Caki2 (cell line): ENCODE measurements around the gene NDUFA11. TPM values are rescaled to one million over a fixed set of nuclear protein-coding genes. Genes with fewer than 3 reads are reported as not detected.

ENCODE experiments used
- DNase-seq: peaks from one replicate; pipeline ENCODE4 v3.0.0-alpha.2; 2015; ENCODE audit warnings: low read depth
- in situ Hi-C: cut with HindIII; loops from 2 replicates; pipeline ENCODE4 v1.10.0; 2016; ENCODE audit warnings: low sequenced_read_pairs, low pct_unique_long_range_greater_than_20kb, mixed read lengths
- total RNA-seq: library from RNA; depleted of rRNA; stranded (reverse); fragments of >200 nt; shearing (Covaris generic); gene quantifications from 2 replicates; pipeline ENCODE4 v1.2.3, GENCODE V29; 2014; ENCODE audit warnings: low replicate concordance

NDUFA11 gene
- total RNA-seq, 1 experiment from 2014 or later: 190 TPM

DNA sequence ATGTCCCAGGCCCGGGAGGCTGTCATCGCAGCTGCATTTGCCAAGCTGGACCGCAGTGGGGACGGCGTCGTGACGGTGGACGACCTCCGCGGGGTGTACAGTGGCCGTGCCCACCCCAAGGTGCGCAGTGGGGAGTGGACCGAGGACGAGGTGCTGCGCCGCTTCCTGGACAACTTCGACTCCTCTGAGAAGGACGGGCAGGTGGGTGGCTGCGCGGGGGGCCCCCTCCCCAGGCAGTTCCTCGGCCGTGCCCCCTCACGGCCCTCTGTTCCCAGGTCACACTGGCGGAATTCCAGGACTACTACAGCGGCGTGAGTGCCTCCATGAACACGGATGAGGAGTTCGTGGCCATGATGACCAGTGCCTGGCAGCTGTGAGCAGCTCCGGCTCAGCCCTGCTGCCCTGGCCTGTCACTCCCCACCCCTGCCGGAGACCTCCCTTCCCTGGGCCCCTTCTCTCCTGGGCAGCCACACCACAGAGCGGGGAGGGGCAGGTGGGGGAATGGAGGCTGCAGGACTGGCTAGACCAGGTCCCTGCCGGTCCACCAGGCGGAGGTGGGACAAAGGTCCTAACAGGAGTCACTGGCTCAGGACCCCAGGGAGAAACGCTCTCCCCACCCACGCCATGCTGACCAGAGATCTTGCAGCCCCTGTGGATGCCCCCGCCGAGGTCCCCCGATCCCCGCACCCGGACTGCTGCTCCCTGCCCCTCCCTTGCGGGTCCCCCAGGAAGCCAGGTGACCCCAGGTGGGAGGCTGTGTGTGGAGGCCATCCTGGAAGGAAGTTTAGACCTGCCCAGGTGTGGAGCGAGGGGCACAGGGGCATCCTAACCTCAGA lies 11.6 kb upstream of the NDUFA11 start:
- in situ Hi-C loops: no loop called here
- DNase-seq: no peak

DNA sequence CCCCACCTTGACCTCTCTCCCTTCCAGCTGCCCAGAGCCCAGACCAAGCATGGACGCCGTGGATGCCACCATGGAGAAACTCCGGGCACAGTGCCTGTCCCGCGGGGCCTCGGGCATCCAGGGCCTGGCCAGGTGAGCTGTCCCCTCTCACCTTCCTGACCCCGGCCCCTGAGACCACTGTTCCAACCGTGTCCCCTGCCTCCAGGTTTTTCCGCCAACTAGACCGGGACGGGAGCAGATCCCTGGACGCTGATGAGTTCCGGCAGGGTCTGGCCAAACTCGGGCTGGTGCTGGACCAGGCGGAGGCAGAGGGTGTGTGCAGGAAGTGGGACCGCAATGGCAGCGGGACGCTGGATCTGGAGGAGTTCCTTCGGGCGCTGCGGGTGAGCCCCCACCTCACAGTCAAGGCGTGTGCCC lies 10.8 kb upstream of the NDUFA11 start:
- no peak for DNase-seq

DNA sequence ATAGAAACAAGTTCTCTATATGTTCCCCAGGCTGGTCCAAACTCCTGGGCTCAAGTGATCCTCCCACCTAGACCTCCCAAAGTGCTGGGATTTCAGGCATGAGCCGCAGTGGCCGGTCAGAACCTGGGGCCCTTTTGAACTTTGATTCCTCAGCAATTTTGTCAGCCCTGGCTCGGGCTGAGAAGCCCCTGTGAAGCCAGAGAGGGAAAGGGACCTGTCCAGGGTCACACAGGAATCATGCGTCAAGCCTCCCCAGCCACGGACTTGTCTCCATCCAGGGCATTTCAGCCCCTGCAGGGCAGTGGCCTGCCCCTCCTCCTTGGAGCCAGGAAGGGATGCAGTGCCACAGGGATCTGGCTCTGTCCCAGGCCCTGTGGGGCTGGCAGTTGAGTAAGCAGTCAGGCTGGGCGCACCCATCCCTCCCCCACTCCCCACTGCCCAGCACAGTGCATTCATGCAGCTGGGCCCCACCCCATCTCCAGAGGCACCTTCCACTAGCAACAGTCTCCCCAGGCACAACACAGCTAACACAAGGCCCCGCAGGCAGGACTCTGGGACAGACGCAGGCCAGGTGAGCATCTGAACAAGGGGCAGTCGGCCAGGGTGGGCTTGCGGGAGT lies 10.3 kb upstream of the NDUFA11 start, which contains the start of gene CAPS:
Gene CAPS (plus strand): TSS at position 516 of the 619 bp plus-strand sequence. CDS start 153 bp downstream, outside the sequence.
- peak; percentile 57 for DNase-seq
- in situ Hi-C loops: no loop called here

More for the DNA sequence above, 10.8 kb upstream of the NDUFA11 start:
- in situ Hi-C loops: no loop called here

DNA sequence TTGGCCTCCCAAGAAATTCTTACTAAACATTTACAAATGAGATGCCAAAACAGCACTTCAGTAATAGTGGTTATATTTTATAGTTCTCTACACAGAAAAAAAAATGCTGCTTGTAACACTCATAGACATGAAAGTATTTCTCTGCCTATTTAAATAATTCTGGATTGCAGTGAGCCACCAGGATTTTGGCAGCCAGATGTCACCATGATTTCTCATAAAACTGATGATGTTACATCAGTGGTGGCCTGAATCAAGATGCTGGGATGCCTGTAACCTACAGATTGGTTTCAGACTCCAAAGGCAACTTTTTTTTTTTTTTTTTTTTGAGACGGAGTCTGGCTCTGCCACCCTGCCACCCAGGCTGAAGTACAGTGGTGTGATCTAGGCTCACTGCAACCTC lies 7.8 kb upstream of the NDUFA11 start:
- no peak for DNase-seq
- in situ Hi-C loops: no loop called here

DNA sequence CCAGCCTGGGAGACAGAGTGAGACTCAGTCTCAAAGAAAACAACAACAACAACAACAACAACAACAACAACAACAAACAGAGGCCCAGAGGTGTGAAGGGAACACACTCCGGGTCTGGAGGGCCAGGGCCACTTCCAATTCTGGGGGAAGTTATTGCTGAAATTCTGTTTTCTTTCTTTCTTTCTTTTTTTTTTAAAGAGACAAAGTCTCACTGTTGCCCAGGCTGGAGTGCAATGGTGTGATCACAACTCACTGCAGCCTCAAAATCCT lies 7.0 kb upstream of the NDUFA11 start:
- DNase-seq: no peak
- in situ Hi-C loops: no loop called here

DNA sequence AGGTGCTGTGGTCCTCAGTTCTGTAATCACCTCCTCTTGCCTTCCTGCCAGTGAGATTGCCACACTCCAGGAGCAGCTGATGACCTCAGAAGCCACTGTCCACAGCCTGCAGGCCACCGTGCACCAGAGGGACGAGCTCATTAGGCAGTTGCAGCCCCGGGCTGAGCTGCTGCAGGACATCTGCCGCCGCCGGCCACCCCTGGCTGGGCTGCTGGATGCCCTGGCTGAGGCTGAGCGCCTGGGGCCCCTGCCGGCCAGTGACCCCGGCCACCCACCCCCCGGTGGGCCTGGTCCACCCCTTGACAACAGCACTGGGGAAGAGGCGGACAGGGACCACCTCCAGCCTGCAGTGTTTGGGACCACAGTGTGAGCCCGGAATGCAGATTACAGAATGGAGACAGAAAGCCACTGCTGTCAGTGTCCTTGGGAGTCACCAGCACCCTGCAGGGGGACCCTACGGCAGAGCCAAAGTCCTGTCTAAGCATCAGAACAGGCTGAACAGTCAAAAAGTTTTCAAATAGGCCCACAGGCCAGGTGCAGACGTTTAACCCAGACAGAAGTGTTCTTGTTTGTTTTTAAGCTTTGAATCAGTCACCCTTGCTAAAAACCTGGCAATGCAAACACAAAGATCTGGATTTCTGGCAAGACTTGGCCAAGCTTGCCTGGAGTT lies 5.3 kb upstream of the NDUFA11 start:
- in situ Hi-C loops: no loop called here
- DNase-seq: no peak

DNA sequence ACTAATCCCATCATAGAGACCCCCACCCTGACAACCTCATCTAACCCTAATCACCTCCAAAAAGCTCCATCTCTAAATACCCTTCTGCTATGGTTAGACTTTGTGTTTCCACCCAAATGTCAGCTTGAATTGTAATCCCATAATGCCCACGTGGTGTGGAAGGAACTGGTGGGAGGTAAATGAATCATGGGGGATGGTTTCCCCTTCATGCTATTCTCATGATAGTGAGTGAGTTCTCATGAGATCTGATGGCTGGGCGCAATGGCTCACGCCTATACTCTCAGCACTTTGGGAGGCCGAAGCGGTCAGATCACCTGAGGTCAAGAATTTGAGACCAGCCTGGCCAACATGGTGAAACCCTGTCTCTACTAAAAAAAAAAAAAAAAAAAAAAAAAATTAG lies 3.7 kb upstream of the NDUFA11 start:
- in situ Hi-C loops: no loop called here
- no peak for DNase-seq

DNA sequence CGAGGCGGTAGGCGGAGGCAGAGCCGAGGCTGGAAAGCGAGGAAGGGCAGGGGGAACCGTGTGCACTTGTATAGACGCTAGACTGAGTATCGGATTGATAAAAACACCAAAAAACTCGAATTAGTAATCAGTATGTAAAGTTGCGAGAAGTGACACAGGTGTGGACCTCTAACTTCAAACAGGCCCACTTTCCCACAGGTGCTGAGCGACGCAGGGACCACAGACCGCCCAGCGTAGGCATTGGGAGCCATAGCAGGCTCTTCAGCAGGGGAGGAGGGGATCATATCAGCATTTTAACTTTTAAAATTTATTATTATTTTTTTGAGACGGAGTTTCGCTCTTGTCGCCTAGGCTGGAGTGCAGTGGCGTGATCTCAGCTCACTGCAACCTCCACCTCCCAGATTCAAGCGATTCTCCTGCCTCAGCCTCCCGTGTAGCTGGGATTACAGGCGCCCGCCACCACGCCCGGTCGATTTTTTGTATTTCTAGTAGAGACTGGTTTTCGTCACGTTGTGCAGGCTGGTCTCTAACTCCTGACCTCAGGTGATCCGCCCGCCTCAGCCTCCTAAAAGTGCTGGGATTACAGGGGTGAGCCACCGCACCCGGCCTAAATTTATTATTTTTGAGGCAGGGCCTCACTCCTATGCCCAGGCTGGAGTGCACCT lies 1.7 kb upstream of the NDUFA11 start:
- DNase-seq: no peak
- in situ Hi-C loops: no loop called here

DNA sequence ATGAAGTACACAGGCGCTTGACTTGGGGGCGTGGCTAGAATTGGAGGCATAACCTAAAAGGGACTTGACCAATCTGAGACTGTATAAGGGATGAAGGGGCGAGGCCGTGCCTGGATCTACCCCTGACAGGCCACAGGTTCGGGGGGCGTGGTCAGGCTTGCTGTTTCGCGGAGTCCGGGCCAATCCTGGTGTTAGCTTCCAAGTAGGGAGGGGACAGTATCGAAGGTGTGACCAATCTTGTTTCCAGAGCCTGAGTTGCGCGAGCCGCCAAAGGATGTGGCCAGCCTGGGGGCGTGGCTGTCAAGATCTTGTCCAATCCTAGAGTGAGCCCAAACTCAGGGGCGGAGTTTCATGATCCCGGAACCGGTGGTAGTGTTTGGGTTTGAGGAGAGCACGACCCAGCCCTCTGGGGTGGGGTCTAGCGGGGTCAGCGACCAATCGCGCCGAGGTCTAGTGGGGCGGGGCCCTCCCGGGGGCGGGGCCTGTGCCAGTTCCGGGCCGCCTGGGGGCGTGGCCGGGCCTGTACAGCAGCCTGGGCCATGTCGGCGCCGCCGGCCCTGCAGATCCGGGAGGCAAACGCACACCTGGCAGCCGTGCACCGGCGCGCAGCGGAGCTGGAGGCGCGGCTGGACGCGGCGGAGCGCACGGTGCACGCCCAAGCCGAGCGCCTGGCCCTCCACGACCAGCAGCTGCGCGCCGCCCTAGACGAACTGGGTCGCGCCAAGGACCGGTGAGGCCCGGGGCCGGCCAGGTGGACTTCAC lies 943 bp upstream of the NDUFA11 start, which contains the start of gene VMAC:
Gene VMAC (plus strand): TSS at position 521 of the 762 bp plus-strand sequence. CDS start 19 bp downstream, at position 540.
- in situ Hi-C loops: no loop called here
- DNase-seq: peak; percentile 99

DNA sequence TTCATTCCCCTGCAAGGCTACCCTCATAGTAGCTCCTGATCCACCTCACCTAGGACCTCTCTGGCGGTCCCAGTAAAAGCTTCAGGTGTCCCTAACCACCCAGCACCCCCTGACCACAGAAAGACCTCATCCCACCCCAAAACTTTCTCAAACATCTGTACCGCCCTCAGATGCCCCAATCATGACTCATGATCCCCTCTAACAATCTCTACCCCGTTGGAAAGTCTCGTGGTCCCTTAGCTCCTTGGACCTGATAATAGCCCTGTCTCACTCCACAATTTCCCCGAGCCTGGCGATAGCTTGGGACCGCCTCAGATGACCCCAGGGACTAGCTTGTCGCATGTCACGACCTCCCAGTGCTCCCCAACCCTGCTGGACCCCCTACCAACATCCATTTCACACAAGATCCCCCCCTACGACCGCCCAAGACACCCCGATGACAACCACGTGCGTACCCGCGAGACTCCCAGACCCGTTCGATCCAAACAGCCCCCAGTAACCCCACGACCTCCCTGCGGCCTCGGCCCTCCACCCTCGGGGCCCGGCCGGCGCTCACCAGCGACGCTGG lies 450 bp downstream of the NDUFA11 start:
- in situ Hi-C loops: no loop called here
- no peak for DNase-seq

DNA sequence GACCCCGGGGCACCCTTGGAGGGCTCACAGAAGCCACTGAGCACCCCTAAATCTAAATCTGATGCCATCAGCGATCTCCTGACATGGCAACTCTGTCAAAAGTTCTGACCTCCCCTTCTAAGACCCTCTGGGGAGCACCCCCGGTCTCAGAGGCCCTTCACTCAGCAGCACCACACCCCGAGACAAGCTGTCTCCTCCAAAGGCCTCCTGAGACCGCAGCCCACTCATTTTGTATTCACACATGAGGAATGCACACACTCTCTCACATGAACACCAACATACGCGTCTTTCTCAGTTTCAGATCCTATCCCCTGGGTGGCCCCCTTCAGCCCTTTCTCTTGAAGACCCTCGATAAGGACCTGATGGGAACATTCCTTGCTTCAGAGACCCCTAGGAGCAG lies 2.6 kb downstream of the NDUFA11 start:
- in situ Hi-C loops: no loop called here
- DNase-seq: no peak

DNA sequence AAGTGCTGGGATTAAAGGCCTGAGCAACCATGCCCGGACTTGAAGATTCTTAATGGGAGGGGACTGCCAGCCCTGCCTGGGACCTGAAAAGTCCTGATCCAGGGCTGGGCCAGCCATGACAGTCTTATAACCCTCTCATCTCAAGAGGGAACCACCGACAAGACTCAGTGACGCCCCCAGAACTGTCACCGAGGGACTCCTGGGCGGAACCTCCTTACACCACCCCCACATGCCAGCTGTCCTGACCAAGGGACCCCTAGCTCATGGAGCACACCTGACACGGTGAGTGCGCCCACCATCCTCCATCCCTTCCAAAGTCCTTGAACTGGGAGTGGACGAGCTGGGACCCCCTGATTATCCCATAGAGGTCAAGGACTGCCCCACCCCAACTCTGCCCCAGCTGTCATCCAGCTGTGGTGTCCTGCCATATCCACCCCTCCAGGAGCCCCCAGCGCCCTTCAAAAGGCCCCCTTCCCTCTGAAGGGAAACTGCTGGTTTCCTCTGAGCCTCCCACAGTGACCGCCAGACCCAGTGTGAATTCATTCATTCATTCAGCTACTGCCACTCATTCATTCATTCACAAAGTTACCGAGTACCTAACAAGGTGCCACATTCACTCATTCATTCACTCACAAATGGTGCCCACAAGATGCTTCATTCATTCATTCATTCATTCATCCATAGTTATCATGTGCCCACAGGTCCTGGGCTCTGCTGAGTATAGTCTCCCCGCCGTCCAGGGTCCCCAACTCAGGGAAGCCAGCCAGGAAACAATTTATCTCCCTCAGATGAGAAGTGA lies 3.7 kb downstream of the NDUFA11 start:
- in situ Hi-C loops: no loop called here
- no peak for DNase-seq

DNA sequence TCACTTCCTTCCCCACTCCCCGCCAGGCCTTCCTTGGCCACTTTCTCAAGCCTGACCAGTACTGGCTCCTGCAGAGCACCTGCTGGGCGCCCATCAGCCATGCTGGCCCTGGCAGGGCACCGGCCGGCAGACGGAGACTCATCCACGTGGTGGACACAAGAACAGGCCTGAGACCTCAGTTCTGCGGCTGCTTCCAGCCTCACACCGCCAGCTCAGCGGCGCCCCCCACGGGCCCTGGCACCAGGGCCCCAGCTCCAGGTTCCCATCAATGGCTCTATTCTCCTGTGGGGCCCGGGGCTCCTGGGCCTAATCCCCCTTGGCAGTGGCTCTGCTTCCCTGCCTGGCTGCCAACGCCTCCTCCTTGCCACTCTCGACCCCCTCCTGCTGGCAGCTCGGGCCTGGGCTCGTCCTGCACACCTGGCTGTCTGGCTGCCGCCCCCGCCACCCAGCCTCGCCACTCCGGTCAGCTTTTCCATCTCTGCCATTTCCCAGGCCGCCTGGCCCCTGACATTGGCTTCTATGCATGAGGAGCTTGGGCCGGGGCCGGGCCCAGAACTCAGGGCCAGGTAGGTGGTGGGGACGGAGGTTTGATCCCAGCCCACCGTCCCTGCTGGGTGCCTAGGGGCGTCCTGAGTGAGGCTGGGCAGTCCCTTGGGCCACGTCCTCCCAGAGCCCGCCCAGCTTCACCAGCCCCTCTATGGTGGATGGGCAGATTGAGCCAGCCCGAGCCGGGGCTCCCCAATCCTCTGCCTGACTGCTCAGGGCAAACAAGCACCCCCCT lies 6.2 kb downstream of the NDUFA11 start:
- no peak for DNase-seq
- in situ Hi-C loops: no loop called here

DNA sequence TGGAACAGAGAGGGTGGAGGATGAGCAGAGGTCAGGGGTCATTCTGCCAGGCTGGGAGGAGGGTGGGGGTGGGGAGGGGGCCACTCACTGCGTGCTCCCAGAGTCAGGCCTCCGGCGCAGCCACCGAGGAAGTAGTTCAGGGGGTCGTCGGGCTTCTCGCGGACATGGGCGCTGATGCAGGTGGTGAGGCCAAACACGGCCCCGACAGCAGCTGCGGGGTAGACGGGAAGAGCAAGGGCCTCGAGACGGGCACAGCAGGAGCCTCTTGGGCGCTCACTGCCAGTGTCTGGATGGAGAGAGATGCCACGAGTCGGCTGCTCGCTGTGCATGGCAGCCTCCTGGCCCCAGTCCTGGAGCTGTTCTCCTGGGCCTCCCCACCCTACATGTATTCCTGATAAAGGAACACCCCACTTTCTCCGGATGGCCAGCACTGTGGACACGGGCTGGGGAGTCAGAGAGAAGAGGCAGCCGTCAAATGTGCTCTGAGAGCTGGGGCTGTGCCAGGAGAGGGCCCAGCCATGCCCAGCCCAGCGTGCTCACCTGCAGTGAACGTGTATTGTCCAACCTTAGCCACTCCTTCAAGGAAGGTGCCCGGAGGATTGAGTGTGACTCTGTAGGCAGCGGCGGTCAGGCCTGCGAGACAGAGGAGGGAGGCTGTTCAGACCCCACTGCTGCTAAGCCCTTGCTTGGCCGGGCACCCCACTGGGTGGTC lies 7.1 kb downstream of the NDUFA11 start:
- no peak for DNase-seq

DNA sequence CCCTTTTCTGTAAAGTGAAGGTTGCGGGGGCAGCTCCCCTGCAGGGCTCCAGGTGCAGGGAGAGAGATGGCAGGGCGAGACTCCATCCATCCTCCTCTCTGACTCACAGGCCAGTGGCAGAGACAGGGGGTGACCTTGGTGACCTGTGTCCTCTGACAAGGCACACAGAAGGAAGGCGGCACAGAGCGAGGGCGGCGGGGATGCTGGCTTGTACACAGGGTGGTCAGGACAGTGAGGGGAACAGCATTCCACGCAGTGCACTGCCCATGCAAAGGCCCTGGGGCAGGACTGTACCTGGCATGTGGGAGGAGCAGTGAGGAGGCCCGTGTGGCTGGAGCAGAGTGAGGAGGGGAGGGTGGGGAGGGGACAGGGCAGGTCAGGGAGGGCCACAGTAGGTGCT lies 7.7 kb downstream of the NDUFA11 start:
- in situ Hi-C loops: no loop called here
- DNase-seq: no peak

More for the DNA sequence above, 7.1 kb downstream of the NDUFA11 start:
- in situ Hi-C loops: no loop called here

DNA sequence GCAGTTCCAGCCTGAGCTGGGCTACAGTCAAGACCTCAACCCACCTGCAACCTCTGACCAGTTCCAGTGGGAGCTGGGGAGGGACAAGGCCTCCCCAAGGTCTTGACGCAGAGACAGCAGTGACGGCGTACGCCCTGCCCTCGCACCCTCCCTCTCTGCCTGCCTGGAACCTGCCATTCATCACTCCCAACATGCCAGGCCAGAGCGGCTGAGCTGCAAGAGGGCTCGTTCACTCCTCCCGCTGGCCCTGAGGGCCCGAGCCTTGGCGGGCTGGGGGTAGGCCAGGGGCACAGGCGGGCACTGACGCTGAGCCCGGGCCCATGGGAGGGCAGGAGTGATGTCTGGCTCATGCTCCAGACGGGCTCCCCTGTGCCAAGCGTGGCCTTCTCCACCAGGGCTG lies 8.2 kb downstream of the NDUFA11 start:
- no peak for DNase-seq
- in situ Hi-C loops: no loop called here
